ENCODE measurements around the gene CCDC196. TPM values are rescaled to one million over a fixed set of nuclear protein-coding genes. Genes with fewer than 3 reads are reported as not detected.

The CCDC196 gene, protein sequence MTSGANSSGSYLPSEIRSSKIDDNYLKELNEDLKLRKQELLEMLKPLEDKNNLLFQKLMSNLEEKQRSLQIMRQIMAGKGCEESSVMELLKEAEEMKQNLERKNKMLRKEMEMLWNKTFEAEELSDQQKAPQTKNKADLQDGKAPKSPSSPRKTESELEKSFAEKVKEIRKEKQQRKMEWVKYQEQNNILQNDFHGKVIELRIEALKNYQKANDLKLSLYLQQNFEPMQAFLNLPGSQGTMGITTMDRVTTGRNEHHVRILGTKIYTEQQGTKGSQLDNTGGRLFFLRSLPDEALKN
- not detected in 2 replicates for total RNA-seq

DNA sequence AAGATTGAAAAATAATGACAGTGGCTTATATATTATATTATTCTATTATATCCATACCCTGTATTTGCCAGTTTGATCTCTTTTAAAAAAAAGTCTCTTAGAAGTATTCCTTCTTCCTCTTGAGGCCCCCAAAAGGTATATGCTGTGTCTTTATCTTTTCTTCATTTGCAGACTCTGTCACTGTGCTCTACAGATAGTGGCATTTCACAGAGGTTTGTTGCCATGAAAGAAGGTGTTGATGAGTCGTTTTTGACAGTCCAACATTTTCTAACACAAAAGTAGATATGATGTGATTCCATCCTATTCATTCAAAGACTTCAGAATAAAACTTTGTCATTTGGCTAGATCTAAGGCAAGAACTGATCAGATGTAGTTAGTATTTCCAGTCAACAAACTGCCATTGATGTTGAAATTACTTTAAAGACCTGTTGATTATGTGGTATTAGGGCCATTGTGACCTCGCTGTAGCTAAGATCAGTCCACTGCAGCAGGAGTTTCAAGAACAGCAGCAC lies at the start of gene CCDC196:
Gene CCDC196, plus strand, starts transcription at position 462 of the 512 bp plus-strand sequence. CDS start 132 bp downstream, outside the sequence.
- no peak for DNase-seq (ENCODE audit: low read depth in 2 of 2)

DNA sequence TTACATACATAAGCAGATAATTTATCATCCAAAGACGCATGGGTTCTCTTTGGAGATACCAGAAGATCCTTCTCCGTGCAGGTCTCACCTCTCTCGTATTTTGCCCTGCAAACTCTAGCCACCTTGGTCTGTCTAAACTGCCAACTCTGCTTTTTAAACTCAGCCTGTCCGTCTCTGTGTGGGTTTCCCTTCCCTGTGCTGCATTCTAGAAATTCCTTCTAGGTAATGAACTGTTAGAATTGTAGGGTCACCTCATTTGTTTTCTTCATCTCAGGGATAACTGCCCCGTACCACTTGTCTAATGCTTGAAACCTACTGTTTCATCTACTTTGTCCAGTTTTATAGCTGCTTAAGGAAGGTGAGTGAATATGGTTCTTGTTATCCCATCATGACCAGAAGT lies 45.4 kb upstream of the CCDC196 start:
- DNase-seq (ENCODE audit: low read depth in 2 of 2) = no peak

DNA sequence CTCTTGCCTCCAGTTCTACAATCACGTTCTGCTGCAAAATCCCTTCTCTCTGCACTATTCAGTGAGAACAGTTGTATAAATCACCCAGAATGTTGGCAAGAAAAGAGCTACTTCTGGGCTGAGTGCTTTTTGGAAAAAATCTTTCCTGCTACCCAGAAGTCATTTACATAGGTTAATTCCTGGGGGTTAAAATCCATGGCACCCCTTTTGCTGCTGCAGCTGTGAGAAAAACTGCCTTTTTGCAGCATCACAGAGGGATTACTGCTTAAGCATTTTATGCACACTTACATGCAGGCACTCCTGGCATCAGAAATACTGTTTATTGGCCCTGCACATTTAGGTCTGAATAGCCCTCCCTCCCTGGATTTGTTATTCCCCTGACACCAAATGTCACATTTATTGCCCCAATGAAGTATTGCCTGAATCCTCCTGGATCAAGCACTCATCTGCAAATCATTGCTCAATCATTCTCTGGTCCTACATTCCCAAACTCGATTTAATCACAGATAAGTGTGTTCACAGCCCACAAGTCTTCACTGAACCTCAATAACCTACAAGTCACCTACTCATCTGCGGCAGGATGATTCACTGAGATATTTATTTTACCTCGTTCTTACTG lies 43.1 kb upstream of the CCDC196 start:
- DNase-seq (ENCODE audit: low read depth in 2 of 2) = no peak

DNA sequence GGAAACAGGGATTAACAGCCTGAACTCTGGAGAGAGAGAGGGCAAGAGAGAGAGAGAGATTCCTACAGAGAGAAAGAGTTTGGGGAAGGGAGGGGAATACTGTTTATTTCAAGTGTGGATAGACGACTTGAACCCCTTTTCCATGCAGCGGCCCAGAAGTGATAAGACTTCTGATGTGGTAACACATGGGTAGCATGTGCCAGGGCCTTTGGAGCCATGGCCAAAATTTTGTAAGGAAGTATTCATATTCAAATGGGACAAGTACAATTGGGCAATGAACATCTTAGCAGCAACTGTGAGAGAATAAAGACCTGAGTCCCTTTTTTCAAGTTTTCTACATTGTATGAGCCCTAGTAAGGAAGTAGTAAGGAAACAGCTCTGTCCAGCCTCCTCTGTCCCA lies 42.4 kb upstream of the CCDC196 start:
- DNase-seq (ENCODE audit: low read depth in 2 of 2) = no peak

DNA sequence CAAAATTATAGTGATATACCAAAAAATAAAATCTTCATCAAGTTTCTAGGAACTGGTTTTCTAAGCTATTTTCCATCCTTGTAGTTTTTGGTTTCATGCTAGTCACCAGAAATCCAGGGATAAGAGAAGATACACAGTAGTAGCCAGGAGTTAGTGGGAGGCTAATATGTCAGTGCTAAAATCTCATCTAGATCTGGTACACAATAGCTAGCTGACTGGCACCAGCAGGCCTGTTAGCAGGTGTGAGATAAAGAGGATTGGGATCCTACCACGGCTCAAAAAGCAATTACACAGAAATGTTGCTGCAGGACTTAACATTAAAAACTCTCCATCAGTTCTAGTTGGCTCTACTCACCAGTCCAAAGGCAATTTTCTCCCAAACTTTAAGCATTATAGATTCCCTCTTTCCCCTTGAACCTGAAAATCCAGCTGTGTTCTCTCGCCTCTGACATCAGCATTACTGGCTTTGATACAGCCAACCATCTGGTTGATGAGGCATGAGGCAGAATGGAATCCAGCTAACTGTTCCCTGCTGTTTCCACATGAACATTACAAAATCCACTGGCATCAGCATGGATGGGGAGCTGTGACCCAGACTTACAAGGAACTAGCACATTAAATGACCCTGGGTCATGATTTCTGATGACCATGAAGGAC lies 41.8 kb upstream of the CCDC196 start:
- DNase-seq (ENCODE audit: low read depth in 2 of 2) = no peak

DNA sequence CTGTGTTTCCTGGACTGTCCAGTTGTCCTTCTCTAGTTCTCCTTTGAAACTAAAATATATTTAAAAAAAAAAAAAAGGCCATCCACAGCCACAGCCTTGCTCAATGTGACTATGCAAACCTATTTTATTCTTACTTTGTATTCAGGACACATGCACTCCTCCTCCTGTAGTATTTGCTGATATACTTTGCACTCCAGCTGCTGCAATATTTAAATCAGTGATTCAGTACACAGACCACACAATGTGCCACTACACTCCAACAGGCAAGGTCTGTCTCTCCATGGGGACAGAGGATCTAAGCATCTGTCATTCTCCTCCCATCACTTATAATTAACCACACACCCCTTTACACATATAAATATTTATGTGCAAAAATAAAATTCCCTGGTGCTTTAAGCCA lies 40.2 kb upstream of the CCDC196 start:
- no peak for DNase-seq (ENCODE audit: low read depth in 2 of 2)

DNA sequence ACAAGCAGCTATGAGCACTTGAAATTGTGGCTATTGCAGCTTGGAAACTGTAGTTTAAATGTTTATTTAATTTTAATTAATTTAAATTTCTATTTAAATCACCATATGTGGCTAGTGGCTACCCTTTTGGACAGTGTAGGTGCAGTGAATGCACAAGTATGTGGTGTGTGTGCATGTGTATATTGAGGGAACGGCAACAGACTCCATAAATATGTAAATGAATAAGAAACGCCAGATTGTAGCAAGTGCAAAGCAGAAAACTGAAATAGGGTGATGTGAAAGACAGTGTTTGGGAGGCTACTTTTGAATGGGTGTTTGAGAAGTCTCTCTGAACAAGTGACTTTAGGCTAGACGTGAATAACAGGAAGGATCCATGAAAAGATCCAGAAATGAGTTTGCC lies 32.7 kb upstream of the CCDC196 start:
- no peak for DNase-seq (ENCODE audit: low read depth in 2 of 2)

DNA sequence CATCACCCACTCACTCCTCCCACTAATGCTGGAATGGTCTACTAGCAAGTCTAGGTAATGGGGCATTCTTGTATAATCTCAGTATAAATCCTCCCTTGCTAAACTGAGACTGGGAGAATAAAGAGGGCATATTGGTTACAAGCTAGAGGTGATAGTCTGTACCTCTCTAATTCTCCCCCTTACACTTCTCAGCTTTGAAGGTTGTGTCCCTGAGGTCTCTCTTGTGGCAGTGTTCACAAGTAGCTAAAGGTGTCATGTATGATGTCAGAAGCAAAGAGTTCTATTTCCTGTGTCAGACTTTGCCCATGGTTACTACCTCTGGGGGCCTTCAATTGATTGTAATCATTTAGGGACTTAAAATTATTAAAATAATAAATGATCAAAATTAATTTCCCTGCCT lies 26.6 kb upstream of the CCDC196 start:
- DNase-seq (ENCODE audit: low read depth in 2 of 2) = no peak

DNA sequence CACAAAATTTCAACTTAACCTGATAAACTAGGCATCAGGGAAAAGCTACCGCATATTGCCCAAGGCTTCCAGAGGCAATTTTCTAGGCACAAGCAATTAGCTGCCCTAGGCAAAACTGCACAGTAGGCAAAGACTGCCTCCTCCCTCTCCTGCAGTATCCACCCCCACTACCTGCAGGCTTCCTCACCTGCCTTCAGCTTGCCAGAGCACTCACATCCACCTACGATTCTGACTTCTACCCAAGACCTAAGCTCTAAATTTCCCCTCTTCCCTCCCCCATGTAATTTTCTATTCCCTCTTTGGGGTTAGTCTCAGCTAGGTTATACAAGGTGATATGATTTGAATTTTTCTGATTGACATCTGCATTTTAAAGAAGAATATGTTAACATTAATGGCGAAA lies 21.9 kb upstream of the CCDC196 start:
- no peak for DNase-seq (ENCODE audit: low read depth in 2 of 2)

DNA sequence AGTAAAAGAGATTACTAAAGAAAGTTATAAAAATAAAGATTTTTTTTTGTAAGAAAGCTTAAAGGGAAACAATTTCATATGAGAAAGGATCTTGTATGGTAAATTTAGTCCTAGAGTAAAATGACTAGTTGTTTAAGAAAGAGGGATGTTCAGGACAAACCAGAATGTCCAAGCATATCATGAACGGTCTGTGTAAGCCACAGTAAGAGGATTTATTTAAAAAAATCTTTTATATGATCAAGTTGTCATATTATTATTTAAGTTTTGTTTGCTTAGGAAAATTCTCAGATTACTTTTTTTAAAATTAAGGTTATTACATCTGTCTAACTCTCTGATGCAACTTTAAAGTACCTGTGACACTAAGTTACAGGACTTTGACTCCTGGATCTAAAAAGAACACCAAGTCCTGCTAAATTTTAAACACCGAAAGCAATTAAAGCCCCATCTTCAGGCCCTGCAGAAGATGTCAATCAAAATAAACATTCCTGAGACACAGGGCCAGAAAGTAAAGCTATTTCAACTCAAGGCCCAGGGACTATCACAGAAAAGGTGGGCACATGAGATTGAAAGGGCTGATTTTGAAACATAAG lies 17.3 kb upstream of the CCDC196 start:
- no peak for DNase-seq (ENCODE audit: low read depth in 2 of 2)

DNA sequence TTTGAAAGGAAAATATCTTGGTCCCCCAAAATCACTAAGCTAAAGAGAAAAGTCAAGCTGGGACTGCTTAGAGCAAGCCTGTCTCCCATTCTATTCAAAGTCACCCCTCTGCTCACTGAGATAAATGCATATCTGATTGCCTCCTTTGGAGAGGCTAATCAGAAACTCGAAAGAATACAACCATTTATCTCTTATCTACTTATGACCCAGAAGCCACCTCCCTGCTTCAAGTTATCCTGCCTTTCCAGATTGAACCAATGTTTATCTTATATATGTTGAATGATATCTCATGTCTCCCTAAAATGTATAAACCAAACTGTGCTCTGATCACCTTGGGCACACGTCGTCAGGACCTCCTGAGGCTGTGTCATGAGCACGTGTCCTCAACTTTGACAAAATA lies 14.6 kb upstream of the CCDC196 start:
- no peak for DNase-seq (ENCODE audit: low read depth in 2 of 2)

DNA sequence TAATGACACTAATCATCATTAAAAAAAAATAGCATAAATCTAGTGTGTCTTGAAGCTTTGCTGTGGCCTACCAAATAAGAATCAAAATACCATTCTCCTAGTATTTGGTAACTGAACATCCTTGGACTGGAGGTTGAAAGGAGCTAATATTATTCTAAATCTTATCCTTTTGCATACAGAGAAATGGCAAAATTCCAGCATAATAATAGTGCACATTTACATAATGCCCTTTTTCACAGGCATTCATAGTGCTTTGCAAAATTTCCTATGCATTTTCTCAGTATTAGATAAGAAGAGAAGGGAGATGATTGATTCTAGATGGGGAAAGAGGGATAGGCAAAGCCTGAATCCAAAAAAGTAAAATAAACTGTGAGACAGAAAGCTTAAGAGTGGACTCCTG lies 13.9 kb upstream of the CCDC196 start:
- DNase-seq (ENCODE audit: low read depth in 2 of 2) = no peak

DNA sequence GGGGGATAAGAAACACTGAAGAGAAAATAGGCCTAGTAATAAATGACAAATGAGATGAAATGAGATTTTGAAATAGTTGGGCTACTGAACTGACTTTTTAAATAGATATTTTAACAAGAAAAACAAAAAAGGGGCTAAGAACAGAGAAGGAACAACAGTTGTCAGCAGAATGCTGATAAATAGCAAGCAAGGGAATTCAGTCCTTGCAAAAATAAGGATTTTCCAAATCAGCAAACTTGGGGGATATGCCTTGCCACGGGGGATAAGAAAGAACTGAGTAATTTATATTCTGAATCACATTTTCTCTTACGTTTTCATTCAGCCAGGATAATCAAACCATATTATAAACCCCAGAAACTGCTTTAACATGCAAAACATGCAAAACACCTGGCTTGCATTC lies 12.9 kb upstream of the CCDC196 start:
- DNase-seq (ENCODE audit: low read depth in 2 of 2) = no peak

DNA sequence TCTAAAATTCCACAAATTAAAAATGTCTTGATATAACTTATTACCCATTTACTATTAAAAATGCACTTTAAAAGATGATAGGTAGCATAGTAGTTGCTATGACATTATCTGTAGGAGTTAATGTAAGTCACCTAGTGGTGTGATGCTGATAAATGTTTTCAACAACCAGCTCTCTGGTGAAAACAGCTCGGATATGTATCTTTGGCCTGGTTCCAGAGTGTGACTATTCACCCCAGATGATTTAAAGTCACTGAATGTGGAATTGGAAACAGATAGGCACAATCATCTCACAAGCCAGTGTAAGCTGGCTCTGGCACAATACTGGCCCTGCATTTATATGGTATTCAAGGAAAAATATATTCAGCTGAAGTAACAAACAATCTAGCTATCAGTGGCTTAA lies 9.2 kb upstream of the CCDC196 start:
- peak; percentile 51 to 66 for DNase-seq (ENCODE audit: low read depth in 2 of 2)

DNA sequence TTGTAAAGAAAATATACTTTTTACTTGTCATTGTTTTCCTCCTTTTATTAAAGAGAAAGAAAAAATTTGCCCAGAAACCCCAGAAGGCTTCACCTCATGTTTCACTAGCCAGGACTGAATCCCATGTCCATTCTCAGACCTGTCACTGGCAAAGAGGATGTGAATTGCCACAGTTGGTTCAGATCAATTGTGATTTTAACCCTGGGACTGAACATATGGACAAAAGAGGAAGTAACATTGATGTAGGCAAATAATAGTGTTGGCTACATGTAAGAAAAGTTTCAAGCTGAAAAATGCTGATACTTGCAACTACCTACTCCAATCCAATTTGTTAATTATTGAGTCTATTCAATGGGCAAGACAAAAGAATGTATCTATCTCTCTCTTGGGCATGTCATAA lies 8.6 kb upstream of the CCDC196 start:
- DNase-seq (ENCODE audit: low read depth in 2 of 2) = peak; percentile 6 to 10

DNA sequence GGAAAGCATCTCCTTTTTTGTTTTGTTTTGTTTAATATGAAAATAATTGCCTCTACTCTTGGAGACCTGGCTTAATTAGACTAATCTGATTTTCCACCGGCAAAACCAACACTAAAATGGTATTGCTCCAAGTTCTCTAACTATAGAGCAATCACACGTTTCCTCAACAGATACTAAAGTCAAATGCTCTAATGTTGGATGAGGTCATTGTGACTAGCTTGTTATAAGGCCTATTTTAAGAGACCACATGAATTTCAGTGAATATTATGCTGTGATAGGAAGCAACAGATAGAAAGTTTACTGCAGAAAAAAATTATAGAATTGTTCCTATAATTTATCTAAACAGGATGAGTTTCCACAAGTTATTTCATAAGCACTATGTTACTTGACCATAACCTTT lies 3.3 kb upstream of the CCDC196 start:
- DNase-seq (ENCODE audit: low read depth in 2 of 2) = no peak

DNA sequence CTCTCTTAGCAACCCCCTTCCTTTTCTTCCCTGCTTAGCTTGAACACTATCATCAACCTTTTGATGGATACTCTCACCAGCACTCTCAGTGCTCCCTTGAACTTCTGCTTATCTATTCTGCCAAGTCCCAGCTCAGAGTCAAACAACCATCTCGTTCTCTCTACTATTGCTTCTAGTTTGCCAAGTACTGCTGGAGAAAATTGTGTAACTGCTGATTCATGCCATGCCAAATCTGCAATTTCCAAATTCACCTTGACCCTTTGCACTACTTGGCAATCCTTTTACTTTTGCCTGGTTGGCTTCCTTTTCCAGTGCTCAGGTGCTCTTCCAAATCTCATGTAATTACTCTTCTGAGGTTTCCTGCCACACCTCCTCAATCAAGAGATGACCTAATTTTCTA lies 2.8 kb upstream of the CCDC196 start:
- DNase-seq (ENCODE audit: low read depth in 2 of 2) = no peak

DNA sequence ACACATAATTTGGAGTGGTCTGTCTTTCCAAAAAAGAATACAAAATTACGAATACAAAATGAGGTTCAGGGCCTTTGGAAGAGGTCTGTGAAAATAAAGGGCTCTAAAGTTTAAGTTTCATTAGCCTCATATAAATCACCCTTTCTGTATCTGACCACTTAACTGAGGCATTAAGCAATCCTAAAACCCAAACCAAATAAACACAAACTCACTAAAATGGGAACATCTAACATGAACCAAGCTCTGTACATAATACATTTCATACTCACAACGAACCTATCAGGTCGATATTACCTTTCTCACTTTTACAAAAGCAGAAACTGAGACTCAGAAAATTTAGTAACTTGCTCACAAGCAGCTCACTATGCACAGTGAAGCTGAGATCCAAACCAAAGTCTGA lies 1.1 kb upstream of the CCDC196 start:
- DNase-seq (ENCODE audit: low read depth in 2 of 2) = no peak

DNA sequence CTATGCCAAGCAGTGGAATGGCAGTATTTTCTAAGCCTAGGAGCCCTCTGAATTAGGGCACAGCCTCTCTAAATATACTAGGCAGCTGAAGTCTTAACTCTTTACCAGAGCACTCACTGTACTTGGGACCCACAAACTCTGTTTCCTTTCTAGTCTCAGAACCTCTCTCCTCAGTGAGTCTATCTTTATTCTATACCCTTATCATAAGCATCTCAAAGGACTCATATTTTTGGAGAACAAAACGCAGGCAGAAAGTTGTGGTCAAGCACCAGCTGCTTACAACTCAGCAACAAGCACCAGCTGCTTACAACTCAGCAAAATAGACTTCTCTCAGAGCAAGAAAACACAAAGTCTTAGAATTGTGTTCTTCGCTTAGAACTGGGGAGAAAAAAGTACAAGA lies 993 bp downstream of the CCDC196 start:
- DNase-seq (ENCODE audit: low read depth in 2 of 2) = no peak

DNA sequence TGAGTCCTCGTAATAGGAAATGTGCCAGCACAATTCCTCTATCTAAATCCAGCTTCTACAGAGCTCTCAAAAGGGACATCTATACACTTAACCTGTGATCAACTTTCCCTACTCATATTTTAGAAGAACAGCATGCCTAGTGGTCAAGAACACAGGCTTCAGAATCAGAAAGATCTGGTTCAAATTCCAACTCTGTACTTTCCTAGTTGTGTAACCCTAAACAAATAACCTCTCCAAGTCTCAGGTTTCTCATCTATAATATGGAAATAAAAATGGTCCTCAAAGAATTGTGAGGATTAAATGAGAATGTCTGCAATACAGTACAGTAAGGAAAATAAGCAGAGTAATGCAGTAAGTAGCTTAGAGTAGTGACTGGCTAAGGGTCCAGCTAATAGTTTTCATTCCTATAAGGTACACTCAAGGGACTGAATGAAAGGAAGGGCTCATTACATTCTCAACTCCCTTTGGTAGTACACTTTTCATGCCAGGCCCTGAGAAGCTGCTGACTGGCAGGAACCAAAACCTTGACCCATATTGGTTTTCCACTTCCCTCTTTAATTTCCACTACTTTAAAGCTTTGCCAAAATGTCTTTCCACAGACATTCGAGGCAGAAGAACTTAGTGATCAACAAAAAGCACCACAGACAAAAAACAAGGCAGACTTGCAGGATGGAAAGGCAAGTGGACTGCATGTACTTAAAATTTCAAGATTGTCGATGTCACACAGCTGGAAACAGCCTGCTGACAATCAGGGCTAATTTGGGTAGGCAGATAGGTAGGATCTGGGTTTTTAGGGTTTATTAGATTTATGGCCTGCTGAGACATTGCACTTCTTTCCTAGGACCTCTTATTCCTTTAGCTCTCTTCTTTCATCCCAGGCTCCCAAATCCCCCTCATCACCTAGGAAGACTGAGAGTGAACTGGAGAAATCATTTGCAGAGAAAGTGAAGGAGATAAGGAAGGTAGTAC lies 4.3 kb downstream of the CCDC196 start:
- no peak for DNase-seq (ENCODE audit: low read depth in 2 of 2)

DNA sequence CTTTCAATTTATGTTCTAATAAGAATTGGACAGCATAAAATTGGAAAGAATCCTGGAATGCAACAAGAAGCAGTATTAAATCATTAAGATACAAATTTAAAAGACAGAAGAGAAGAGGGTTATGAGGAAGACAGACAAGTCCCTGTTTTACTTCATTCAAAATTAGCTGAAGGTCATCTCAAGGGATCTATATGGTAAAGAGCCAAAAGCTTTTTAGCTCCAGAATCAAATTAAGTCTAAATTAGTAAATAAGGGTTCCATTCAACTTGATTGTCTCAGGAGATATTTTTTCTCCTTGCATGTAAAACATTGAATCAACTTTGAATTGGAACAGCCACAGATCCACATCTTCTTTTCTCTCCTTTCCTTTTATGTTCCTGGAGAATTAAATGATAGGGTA lies 7.6 kb downstream of the CCDC196 start:
- DNase-seq (ENCODE audit: low read depth in 2 of 2) = no peak
